HepG2 (cell line): ENCODE measurements around the gene POLE. TPM values are rescaled to one million over a fixed set of nuclear protein-coding genes. Genes with fewer than 3 reads are reported as not detected.

Source experiments
- ATAC-seq: fragments of 200-7000 bp; cut with Tn5 transposase; 3 replicates; pipeline ENCODE4 v1.9.1; 2020; ENCODE audit warnings: mild to moderate bottlenecking, moderate library complexity
- BruUV-seq: library from RNA; stranded (reverse); fragments of 400-500 nt; replicated peaks from 2 replicates; lab custom pipeline; 2021; lab: Mats Ljungman, UMichigan
- CTCF ChIA-PET: fragments of 300-600 bp; formaldehyde crosslinking; extraction: SDS; loops from one replicate; lab custom pipeline; 2021; ENCODE audit warnings: low total read pairs, inconsistent platforms, low intra/inter-chr PET ratio; lab: Yijun Ruan, JAX
- POLR2A ChIA-PET: fragments of 350-600 bp; sonication (Branson Sonifier 250); formaldehyde crosslinking; loops from one replicate; lab custom pipeline; 2020; ENCODE audit warnings: antibody characterized with exemption, inconsistent platforms; lab: Yijun Ruan, JAX
- DNase-seq: peaks from one replicate; pipeline ENCODE4 v3.0.0-alpha.2; 2015; ENCODE audit warnings: low spot score
- FAIRE-seq: peaks from 3 replicates; lab custom pipeline; 2011; peaks lifted over from hg19 to GRCh38; lab: Jason Lieb, UNC
- H2AFZ ChIP-seq: one replicate; pipeline ENCODE4 v1.6.1; 2011; ENCODE audit warnings: low read length, inconsistent platforms
- H3K27ac ChIP-seq: fragments of 300-600 bp; 3 replicates; pipeline ENCODE4 v1.8.0; 2011; ENCODE audit warnings: mixed run types, mild to moderate bottlenecking, mixed read lengths, low read length, inconsistent platforms; ENCODE audit not compliant: insufficient read depth; ENCODE audit errors: extremely low read length
- H3K27me3 ChIP-seq, 2 experiments: fragments of 200-600 bp in 1 of 2; 2 replicates in 1 of 2; 3 replicates in 1 of 2; pipeline versions ENCODE4 v1.6.0 to v1.8.0; 2011; ENCODE audit warnings: low read length in 2 of 2, mild to moderate bottlenecking in 2 of 2, moderate library complexity in 2 of 2, inconsistent platforms in 1 of 2; ENCODE audit not compliant: insufficient read depth in 2 of 2, control insufficient read depth in 1 of 2
- H3K36me3 ChIP-seq, 2 experiments: fragments of 200-600 bp in 1 of 2; replicated peaks in 1 of 2; 2 replicates in 1 of 2; 3 replicates in 1 of 2; pipeline versions ENCODE4 v1.5.1 to v1.8.0; 2011; ENCODE audit warnings: low read length in 2 of 2, inconsistent platforms in 1 of 2; ENCODE audit not compliant: insufficient read depth in 2 of 2, control insufficient read depth in 1 of 2
- H3K4me1 ChIP-seq: 2 replicates; pipeline ENCODE4 v1.5.1; 2012; ENCODE audit warnings: low read length, inconsistent platforms; ENCODE audit not compliant: insufficient read depth
- H3K4me2 ChIP-seq: 2 replicates; pipeline ENCODE4 v1.6.0; 2011; ENCODE audit warnings: low read depth, low read length, inconsistent platforms
- H3K4me3 ChIP-seq, 3 experiments: fragments of 200-600 bp in 1 of 3; sonication (generic), shearing (Covaris generic) in 1 of 3; replicated peaks in 1 of 3; 2 replicates each; pipeline ENCODE4 v1.5.1; 2011 to 2016; ENCODE audit warnings: low read length in 3 of 3, inconsistent platforms in 2 of 3, low read depth in 2 of 3, mild to moderate bottlenecking in 2 of 3, control low read depth in 1 of 3, mixed read lengths in 1 of 3; ENCODE audit not compliant: insufficient read depth in 1 of 3
- H3K79me2 ChIP-seq: one replicate; pipeline ENCODE4 v1.6.1; 2011; ENCODE audit warnings: low read length, inconsistent platforms; ENCODE audit not compliant: insufficient read depth
- H3K9ac ChIP-seq: 2 replicates; pipeline ENCODE4 v1.6.0; 2011; ENCODE audit warnings: mild to moderate bottlenecking, low read depth, low read length, inconsistent platforms; ENCODE audit not compliant: insufficient read depth
- H3K9me3 ChIP-seq: 2 replicates; pipeline ENCODE4 v1.5.1; 2012; ENCODE audit warnings: mild to moderate bottlenecking, low read length
- H4K20me1 ChIP-seq: 2 replicates; pipeline ENCODE4 v1.6.0; 2011; ENCODE audit warnings: inconsistent platforms, mild to moderate bottlenecking, low read length, moderate library complexity; ENCODE audit not compliant: insufficient read depth
- BRF2 ChIP-seq: sonication (generic); formaldehyde crosslinking; IDR thresholded peaks from 2 replicates; pipeline ENCODE4 v1.8.1; 2022; ENCODE audit warnings: mild to moderate bottlenecking, missing genetic modification reagents
- JDP2 ChIP-seq: sonication (generic); formaldehyde crosslinking; IDR thresholded peaks from 2 replicates; pipeline ENCODE4 v1.8.1; 2022; ENCODE audit warnings: missing genetic modification reagents, borderline replicate concordance
- NFE2 ChIP-seq: sonication (generic); formaldehyde crosslinking; IDR thresholded peaks from 2 replicates; pipeline ENCODE4 v1.4.0; 2020; ENCODE audit warnings: missing genetic modification reagents
- RBM39 ChIP-seq: fragments of 200-400 bp; formaldehyde crosslinking; IDR thresholded peaks from one replicate; pipeline ENCODE4 v1.6.1; 2018; ENCODE audit warnings: antibody characterized with exemption, mild to moderate bottlenecking, low read depth, low read length; ENCODE audit not compliant: poor library complexity, severe bottlenecking
- SPEN ChIP-seq: sonication (generic); formaldehyde crosslinking; IDR thresholded peaks from 2 replicates; pipeline ENCODE4 v1.5.1; 2020; ENCODE audit warnings: low read depth, mild to moderate bottlenecking, missing genetic modification reagents
- ZC3H13 ChIP-seq: sonication (generic); formaldehyde crosslinking; IDR thresholded peaks from 2 replicates; pipeline ENCODE4 v1.8.1; 2023; ENCODE audit warnings: mild to moderate bottlenecking, missing genetic modification reagents, moderate library complexity
- ZNF329 ChIP-seq: sonication (generic); formaldehyde crosslinking; IDR thresholded peaks from 2 replicates; pipeline ENCODE4 v1.9.0; 2021; ENCODE audit warnings: low read depth, mild to moderate bottlenecking, missing genetic modification reagents
- ZNF687 ChIP-seq: sonication (generic); formaldehyde crosslinking; IDR thresholded peaks from 2 replicates; pipeline ENCODE4 v1.5.1; 2020; ENCODE audit warnings: mild to moderate bottlenecking, missing genetic modification reagents, moderate library complexity
- WGBS: methylation state at CpG from one replicate; pipeline ENCODE4 v1.1.6; 2017; ENCODE audit warnings: low lambda C conversion rate; 5-methylcytosine and 5-hydroxymethylcytosine counted together
- in situ Hi-C: cut with HindIII; loops from 2 replicates; pipeline ENCODE4 v1.10.0; 2017; ENCODE audit warnings: low pct_unique_long_range_greater_than_20kb; ENCODE audit not compliant: extremely low pct_ligation_motif_present
- intact Hi-C: fragments of 100-400 bp; cut with micrococcal nuclease; formaldehyde crosslinking; loops from one replicate; pipeline ENCODE4 v1.10.0; 2022; ENCODE audit not compliant: unreplicated experiment
- polyA plus RNA-seq, 8 experiments: library from polyadenylated mRNA; depleted of rRNA in 3 of 8; stranded (reverse) in 7 of 8; unstranded in 1 of 8; fragments of >200 nt; fragmentation: Illumina TruSeq in 4 of 8; extraction: Trizol in 4 of 8; gene quantifications; 2 replicates each; pipeline versions ENCODE4 v1.2.1 to v1.2.3, GENCODE V29; 2011 to 2016; ENCODE audit warnings: low read depth in 4 of 8, missing spikeins in 1 of 8, mixed read lengths in 1 of 8; ENCODE audit not compliant: insufficient read depth in 1 of 8
- total RNA-seq, 5 experiments: library from RNA; depleted of rRNA; stranded (reverse); fragments of >200 nt; fragmentation: Illumina TruSeq; extraction: Trizol; gene quantifications; 2 replicates each; pipeline ENCODE4 v1.2.3, GENCODE V29; 2016; ENCODE audit warnings: low read depth in 1 of 5

Gene POLE
- total and polyA plus RNA-seq, 2 of the 13 experiments (the other 11 are each of a cell fraction or from before 2014, with no cell fraction given), result 25.3 to 52.2 TPM

GRCh38 chr12:132585177-132585576 is 102.0 kb downstream of the POLE start (continued):
- TF ChIP-seq ZC3H13 (CRISPR knock-in tag) (no peak), NFE2 (CRISPR knock-in tag) (no peak), SPEN (CRISPR knock-in tag) (no peak)

- H3K36me3 ChIP-seq, result 0 out of 5 replicates have a peak, but pooled peaks cover 1 to 2% of the 10 kb centered on the region in 2 experiments
- H3K4me3 ChIP-seq, result no peak overlapping the region
- DNase-seq, result no peak
- H3K79me2 ChIP-seq, result no peaks in the 10 kb centered on the region
- 80% methylated on average over 11 of the region's 14 CpGs for WGBS
- no peak for ATAC-seq
- no peak overlapping the region for H3K27ac ChIP-seq
- no peak overlapping the region for H3K4me2 ChIP-seq
- no peaks in the 10 kb centered on the region for H4K20me1 ChIP-seq
- H3K9ac ChIP-seq, result no peak overlapping the region
- no peaks in the 10 kb centered on the region for H3K4me1 ChIP-seq
- in situ Hi-C loops, result no loop called here
- TF ChIP-seq BRF2 (no peak), ZNF329 (peak; percentile 97), JDP2 (no peak)
- no peak for FAIRE-seq
- H2AFZ ChIP-seq, result no peak overlapping the region
- peaks cover 0 to 12% of the 10 kb centered on the region in 2 experiments; a peak in 3 of 5 replicates for H3K27me3 ChIP-seq
- ChIA-PET CTCF (no interaction called here), POLR2A (no interaction called here)
- intact Hi-C loops, result no loop called here
- BruUV-seq, result no TSS peak
- H3K9me3 ChIP-seq, result no peaks in the 10 kb centered on the region
Observed at GRCh38 chr12:132584429-132584828, 102.7 kb downstream of the POLE start.

GRCh38 chr12:132583736-132584135 is 103.4 kb downstream of the POLE start:
- intact Hi-C loops, result no loop called here
- Histone ChIP-seq H3K9me3 (no peaks in the 10 kb centered on the region), H3K79me2 (no peaks in the 10 kb centered on the region), H4K20me1 (no peaks in the 10 kb centered on the region), H2AFZ (no peak overlapping the region), H3K27ac (no peak overlapping the region), H3K4me1 (no peaks in the 10 kb centered on the region), H3K27me3 (peaks cover 0 to 5% of the 10 kb centered on the region in 2 experiments; a peak in 3 of 5 replicates), H3K4me3 (no peak overlapping the region), H3K36me3 (0 out of 5 replicates have a peak, but pooled peaks cover 1 to 2% of the 10 kb centered on the region in 2 experiments), H3K9ac (no peak overlapping the region), H3K4me2 (no peak overlapping the region)
- DNase-seq, result no peak
- no TSS peak for BruUV-seq
- CTCF ChIA-PET, result no interaction called here
- POLR2A ChIA-PET, result no interaction called here
- no peak for ATAC-seq
- FAIRE-seq, result no peak
- in situ Hi-C loops, result no loop called here
- 93% methylated on average over 28 of the region's 29 CpGs for WGBS
- TF ChIP-seq RBM39 (no peak), ZNF687 (CRISPR knock-in tag) (no peak)
